ENCODE results near the gene MED27.

The MED27 gene

GRCh38 chr9:132044176-132044875, 35.3 kb downstream of the MED27 start:
- no peak for DNase-seq

- no peak for DNase-seq
These were observed 36.0 kb downstream of the MED27 start for GRCh38 chr9:132043708-132044107.

GRCh38 chr9:132042324-132042723, 37.3 kb downstream of the MED27 start:
- DNase-seq, result no peak

DNA sequence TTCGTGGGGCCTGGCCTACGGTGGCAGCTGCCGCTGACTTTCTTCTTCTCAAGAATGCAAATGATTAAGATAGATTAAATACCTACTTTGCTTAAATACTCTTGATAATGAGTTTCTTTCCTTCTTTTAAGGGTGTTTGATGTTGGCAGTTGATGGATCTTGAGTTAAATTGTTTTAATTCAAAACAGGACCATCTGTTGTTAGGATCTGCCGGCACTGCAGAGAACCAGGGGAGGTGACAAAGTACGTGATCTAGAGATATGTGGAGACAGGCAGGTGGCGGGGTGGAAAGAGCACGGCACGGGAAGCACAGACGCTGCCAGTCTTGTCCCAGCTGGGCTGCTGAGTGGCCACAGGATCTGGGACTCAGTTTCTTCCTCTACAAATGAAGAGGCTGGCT, 37.9 kb downstream of the MED27 start:
- no peak for DNase-seq

- no peak for DNase-seq
These were observed 38.9 kb downstream of the MED27 start for GRCh38 chr9:132040808-132041207.

- no peak for DNase-seq
These were observed 39.4 kb downstream of the MED27 start for GRCh38 chr9:132040246-132040645.

DNA sequence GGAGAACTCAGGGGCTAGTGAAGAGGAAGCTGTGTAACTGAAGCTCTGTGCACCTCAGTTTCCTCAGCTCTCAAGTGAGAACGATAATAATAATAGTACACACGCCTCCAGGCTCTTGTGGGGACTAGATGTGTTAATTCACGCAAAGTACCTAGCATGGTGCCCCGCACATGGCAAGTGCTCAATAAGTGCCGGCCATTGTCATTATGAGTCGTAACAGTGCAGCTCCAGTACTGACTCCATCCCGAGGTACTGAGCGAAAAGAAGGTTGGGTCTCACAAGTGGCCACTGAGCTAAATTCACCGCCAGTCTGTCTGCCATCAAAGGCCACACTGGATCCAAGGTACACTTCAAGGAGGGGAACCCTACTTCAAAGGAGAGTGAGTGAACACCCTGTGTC, 40.4 kb downstream of the MED27 start:
- DNase-seq, result no peak

GRCh38 chr9:132037458-132037857, 42.2 kb downstream of the MED27 start:
- peak in 6 of 58 donors; percentile 4 to 32 (median 12) for DNase-seq

- no peak for DNase-seq
These were observed 43.1 kb downstream of the MED27 start for GRCh38 chr9:132036521-132036920.

GRCh38 chr9:132035679-132036078, 44.0 kb downstream of the MED27 start:
- DNase-seq, result no peak

GRCh38 chr9:132032238-132032950, 47.3 kb downstream of the MED27 start:
- DNase-seq, result no peak

GRCh38 chr9:132031467-132032237, 48.0 kb downstream of the MED27 start:
- DNase-seq, result no peak

GRCh38 chr9:132030626-132031325, 48.9 kb downstream of the MED27 start:
- DNase-seq, result no peak

- DNase-seq, result no peak
These were observed 51.7 kb downstream of the MED27 start for GRCh38 chr9:132027752-132028663.

GRCh38 chr9:132026932-132027585, 52.6 kb downstream of the MED27 start:
- peak in 2 of 58 donors; percentile 17 to 23 for DNase-seq

GRCh38 chr9:132025766-132026165, 53.9 kb downstream of the MED27 start:
- no peak for DNase-seq

DNA sequence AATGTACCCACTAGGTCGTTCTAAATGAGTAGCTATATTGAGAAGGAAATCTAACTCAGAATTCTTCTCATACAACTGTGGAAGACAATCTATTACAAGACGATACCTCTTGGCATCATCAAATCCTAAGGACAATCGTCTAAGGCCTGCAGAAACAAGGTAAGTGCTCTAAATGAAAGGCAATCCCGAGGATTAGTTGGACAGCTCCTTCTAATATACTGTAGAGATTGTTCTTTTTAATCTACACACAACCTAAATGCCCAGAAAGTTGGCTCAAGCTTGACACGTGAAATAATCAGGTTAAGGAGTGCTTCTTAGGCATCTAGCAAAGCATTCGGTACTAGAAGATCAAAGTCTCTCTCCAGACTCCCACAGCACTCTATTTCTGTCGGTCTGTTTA, 55.1 kb downstream of the MED27 start:
- no peak for DNase-seq

DNA sequence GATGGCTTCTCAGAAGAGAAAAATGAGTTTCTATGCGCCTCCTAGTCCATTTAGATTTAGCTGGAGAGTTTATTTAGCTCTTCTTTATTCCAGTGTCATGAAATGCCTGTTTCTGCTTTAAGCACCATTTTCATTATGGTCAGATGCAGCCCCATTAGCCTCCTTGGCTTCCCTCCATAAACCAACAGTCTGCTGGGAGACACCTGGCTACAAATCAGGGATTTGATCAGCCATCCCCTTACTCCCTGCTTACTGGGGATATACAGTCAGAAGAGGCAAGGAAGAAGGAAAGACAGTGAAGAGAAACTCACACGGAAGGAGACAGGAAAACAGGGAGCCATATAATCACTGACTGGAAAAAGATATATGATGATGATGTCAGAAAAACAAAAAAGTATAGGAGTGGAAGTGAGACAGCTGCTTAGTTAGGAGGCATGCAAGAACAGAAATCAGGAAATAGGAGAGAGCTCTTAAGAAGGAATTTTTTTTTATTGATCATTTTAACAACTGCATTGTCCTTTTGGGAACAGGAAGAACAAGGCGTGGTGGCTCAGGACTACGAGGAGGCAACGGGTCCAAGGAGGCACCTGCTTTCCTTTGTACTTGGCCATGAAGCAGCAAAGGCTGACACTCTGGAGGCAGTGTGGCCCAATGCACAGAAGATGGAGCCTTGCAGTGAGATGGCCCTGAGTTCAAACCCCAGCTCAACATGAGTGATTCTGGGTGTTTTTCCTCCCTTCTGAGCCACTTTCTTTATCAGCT, 56.1 kb downstream of the MED27 start:
- DNase-seq, result no peak

All from anterior cingulate cortex (tissue), 58 donors.